HG02610 (cell line): Measurements from ENCODE around the gene BCL10.
A peak's percentile ranks its signal among the peaks of the same experiment; 100 is the strongest.
"Not testable (repeated sequence)": the region's sequence is repeated elsewhere in the genome, so short reads cannot be mapped to it uniquely, and the experiment has no call there.

Experiments
- ATAC-seq: cut with Tn5 transposase; IDR thresholded peaks from one replicate; pipeline ENCODE4 v1.9.1; 2021; ENCODE audit warnings: mild to moderate bottlenecking, moderate library complexity; ENCODE audit not compliant: unreplicated experiment

The BCL10 gene

GRCh38 chr1:85268801-85269585 is 7.4 kb downstream of the BCL10 start:
- ATAC-seq: no peak

GRCh38 chr1:85267313-85267712 is 9.1 kb downstream of the BCL10 start:
- no peak for ATAC-seq

- no peak for ATAC-seq
Measured at GRCh38 chr1:85264150-85264549, 12.3 kb downstream of the BCL10 start.

DNA sequence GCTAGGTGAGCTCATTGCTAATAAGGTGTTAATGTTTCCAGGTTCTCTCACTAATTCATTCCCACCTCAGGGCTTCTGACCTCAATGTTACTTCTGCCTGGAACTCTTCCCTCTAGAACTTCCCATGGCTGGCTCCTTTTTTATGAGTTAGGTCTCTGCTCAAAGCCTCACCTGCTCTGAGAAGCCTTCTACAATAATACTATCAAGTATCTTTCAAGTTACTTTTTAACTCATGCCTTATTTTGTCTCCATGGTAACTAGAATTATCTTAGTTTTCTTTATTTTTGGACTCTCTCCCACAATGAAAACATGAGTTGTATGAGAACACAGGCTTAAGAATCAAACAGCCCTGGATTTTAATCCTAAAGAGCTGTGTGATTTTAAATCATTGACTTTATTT is 13.4 kb downstream of the BCL10 start:
- ATAC-seq: no peak

GRCh38 chr1:85259912-85260274 is 16.5 kb downstream of the BCL10 start:
- ATAC-seq: no peak

DNA sequence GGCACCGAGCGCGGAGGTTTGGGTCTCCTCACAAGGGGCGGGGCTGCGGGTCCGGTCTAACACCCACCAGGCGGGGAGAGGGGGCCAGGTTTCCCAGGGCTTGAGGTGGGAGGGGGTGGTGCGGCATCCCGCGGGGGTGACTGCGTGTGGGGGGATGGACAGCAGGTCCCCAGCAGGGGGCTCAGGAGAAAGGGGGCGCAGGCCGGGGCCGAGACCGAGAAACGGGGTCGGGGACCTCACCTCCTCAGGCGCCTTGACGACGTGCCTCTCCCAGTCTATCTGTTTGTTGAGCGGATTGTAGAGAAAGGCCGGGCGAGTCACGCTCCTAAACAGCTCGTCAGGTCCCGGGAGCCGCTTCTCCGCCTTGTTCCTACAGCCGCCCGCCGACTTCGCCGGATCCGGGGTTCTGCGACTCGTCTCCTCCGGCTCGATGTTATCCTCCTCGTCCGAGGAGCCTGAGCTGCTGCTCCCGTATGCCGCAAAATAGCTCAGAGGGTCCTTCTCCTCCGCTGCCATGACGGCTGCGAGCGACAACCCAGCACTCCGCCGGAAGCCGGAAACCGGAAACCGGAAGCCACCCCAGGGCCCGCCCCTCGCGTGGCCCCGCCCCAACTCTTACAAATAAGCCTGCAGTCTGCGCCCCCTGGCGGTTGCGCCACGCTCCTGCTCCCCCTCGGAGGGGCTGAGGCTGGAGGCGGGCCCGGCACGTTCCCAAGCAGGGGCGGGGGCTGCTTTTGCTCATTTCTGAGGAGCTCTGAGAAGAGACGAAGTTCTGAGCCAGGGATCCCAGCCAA is 17.1 kb downstream of the BCL10 start, which contains the start of gene C1orf52:
C1orf52 (minus strand) TSS at position 545 of the 794 bp plus-strand sequence; CDS start at position 516, 29 bp downstream.
- peak; percentile 98 for ATAC-seq

DNA sequence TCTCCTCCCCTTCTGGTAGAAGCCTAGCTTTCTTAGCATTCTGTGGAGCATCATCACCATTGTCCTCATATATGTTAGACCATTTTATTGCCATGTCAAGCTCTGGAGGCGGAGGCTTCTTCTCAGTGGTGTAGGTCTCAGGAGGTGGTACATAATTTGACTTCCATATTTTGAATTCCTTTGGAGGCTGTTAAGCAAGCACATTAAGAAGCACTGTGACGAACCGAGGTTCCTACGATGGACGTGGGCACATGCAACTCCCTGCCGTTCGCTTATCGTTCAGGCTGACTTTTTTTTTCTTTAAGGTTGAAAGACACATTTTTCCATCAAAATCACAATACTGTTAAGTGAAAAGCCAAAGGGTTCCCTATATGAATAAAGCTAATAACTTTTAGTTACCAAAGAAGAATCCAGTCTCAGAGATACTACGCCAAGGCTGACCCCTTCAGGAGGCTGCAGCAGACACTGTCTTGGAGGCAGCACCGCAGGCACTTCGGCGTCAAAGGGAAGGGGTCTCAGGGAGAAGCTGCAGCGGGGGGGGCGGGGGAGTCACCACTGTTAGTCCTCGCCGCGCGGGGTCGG is 17.8 kb downstream of the BCL10 start:
- no peak for ATAC-seq

GRCh38 chr1:85249042-85249441 is 27.4 kb downstream of the BCL10 start:
- ATAC-seq: not testable (repeated sequence)

- no peak for ATAC-seq
Measured at GRCh38 chr1:85245891-85246290, 30.5 kb downstream of the BCL10 start.

DNA sequence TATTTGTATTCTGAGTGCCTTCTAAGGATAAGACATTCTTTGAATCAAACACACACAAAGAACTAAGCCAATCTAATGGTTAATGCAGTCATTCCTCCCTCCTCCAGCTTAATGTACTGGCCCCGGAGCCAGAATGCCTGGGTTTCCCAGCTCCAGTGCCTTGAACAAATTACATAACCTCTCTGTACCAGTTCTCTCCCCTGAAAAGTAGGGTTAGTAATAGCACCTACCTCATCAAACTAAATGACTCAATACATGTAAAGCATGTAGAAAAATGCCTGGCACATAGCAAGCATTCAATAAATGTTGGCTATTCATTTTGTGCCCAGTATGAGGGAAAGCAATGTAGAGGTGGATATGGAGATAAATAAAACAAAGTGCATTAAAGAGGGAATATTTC is 31.0 kb downstream of the BCL10 start:
- no peak for ATAC-seq

- no peak for ATAC-seq
Measured at GRCh38 chr1:85244271-85245061, 32.0 kb downstream of the BCL10 start.

DNA sequence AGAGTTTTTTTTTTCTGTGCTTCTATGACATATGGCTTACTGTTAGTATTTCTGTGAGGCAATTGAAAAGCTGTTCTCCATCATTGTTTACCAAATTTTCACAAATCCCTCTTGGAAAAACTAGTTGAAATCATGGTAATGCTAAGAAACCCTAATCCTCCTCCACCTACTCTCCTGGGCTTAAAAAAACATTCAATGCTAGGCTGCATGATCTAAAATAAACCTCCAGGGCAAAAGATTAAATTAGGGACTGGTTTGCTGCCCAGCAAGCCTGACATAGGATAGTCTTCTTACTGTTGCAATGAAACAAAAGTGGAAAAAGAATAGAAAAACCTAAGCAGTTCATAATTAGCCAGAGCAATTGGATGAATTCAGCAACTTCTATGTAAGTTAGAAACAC is 33.1 kb downstream of the BCL10 start:
- no peak for ATAC-seq

DNA sequence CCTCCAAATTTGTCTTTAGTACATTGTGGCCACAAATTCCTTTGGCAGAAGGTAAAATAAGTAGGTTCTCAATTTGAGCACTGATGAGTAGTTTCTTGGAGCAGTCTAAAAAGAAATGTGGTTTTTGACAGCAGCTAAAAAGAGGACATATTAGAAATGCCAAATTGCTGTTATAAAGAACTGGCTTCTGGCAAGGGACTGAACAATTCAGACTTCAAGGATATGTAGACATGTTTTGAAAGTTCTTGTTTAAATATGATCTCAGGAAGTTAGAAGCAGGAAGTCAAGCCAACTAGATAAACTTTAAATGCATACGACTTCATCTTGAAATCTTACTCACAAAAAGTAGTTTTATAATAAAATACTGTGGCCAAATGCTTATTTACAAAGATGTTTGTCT is 35.8 kb downstream of the BCL10 start:
- no peak for ATAC-seq

DNA sequence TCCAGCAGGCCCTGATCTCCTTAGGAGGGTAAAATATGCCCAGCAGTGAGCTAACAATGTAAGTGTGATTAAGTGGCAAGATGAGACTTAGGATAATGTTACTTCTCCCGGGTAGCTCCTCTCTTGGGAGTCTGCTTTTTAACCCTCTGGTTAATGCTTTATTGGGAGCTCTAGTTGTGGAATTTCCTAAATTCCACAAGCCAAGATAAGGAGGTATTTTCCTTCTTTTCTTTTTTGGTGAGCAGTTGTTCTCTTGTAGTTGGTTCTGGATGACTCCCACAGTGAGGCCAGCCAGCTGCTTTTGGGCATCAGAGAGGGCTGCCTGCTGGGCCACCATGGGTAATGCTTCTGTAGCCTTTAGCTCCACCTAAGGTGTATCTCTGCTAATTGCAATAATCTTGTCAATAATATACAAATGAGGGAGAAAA is 36.2 kb downstream of the BCL10 start:
- ATAC-seq: no peak

DNA sequence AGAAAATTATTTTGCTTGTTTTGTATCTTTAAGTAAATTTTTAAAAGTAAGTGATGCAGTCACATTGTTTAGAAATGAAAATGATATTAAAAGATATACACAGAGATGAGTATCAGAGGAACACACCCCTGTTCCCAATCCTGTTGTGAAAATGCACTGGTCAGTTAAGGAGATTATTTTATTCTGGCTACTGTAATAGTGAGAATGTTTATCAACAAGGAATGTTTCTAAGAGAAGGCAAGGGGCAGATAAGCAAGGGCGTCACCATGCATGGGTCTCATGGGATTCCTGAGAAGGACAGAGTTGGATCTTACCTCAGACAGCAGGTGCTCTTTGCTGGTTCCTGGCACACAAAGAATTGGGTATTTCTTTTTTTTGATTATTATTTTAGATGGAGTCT is 38.8 kb downstream of the BCL10 start:
- ATAC-seq: no peak

DNA sequence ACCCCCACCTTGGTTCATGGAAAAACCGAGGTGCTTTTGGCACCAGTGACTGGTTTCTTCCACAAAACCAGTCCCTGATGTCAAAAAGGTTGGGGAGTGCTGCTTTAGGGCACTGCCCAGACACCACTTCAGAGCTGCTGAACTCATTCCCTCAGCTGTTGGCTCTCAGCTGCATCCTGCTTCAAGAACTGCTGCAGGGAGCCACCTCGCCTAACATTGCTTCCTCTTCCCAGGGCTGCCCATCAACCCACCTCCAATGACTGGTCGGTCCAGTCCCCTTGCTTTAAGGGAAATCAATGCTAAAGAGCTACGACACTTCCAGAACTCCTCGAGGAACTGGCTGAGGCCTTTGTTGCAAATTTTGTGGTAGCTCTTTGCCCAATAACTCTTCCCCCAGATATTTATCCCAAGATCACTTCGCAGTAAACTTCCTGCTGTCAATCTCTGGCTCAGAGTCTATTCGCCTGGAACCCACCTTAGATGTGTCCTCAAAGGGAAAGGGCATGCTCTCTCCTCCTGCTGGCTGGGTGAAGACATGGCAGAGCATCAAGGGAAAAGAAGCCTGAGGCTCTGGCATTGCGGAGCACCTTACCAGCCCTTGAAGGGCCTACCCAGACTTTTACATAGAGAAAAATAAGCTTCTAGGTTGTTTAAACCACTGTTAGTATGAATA is 46.0 kb downstream of the BCL10 start:
- no peak for ATAC-seq

DNA sequence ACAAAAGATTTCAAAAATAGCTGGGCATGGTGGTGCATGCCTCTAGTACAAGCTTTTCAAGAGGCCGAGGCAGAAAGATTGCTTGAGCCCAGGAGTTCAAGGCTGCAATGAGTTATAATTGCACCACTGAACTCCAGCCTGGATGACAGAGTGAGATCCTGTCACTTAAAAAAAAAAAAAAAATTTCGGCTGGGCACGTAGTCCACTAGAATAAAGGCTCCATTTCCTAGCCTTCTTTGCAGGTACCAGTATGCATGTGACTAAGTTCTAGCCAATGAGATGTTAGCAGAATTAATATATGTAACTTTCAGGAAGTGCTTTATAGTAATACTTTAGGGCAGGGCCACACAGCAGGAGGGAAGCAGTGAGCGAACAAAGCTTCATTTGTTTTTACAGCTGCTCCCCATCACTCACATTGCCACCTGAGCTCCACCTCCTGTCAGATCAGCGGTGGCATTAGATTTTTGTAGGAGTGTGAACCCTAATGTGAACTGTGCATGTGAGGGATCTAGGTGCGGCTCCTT is 46.8 kb downstream of the BCL10 start:
- no peak for ATAC-seq

GRCh38 chr1:85228972-85229371 is 47.5 kb downstream of the BCL10 start:
- ATAC-seq: no peak

GRCh38 chr1:85225624-85226380 is 50.6 kb downstream of the BCL10 start:
- ATAC-seq: no peak
